RWPE2 (cell line): ENCODE data around the gene WDR35.

Experiments used
- ATAC-seq: fragments of 200-7000 bp; cut with Tn5 transposase; 3 replicates; pipeline ENCODE4 v1.9.1; 2021; ENCODE audit warnings: low read depth
- DNase-seq: peaks from one replicate; pipeline ENCODE4 v3.0.0-alpha.2; 2020; ENCODE audit warnings: low spot score
- H3K27ac ChIP-seq: fragments of 450-650 bp; 2 replicates; pipeline ENCODE4 v1.5.1; 2017; ENCODE audit warnings: mild to moderate bottlenecking; ENCODE audit not compliant: poor library complexity, severe bottlenecking
- H3K27me3 ChIP-seq: fragments of 250-450 bp; sonication (Bioruptor Pico); 2 replicates; pipeline ENCODE4 v1.5.1; 2021; ENCODE audit warnings: mild to moderate bottlenecking, moderate library complexity; ENCODE audit not compliant: insufficient read depth, poor library complexity, severe bottlenecking
- H3K36me3 ChIP-seq: fragments of 250-450 bp; sonication (Bioruptor Pico); 2 replicates; pipeline ENCODE4 v1.5.1; 2020; ENCODE audit warnings: low read depth, mild to moderate bottlenecking, moderate library complexity
- H3K4me1 ChIP-seq: fragments of 250-450 bp; sonication (Bioruptor Pico); 2 replicates; pipeline ENCODE4 v1.5.1; 2021; ENCODE audit warnings: mild to moderate bottlenecking, moderate library complexity; ENCODE audit not compliant: insufficient read depth, poor library complexity, severe bottlenecking
- H3K4me3 ChIP-seq: fragments of 250-450 bp; sonication (Bioruptor Pico); 2 replicates; pipeline ENCODE4 v1.5.1; 2021; ENCODE audit warnings: mild to moderate bottlenecking, moderate library complexity; ENCODE audit not compliant: severe bottlenecking
- H3K9me3 ChIP-seq: fragments of 250-450 bp; sonication (Bioruptor Pico); 2 replicates; pipeline ENCODE4 v1.5.1; 2021; ENCODE audit warnings: mild to moderate bottlenecking, moderate library complexity; ENCODE audit not compliant: severe bottlenecking
- TF ChIP-seq, protein P1 (sequence below): fragments of 450-650 bp; IDR thresholded peaks from one replicate; pipeline ENCODE4 v1.5.1; 2017; ENCODE audit warnings: mild to moderate bottlenecking, moderate library complexity; ENCODE audit not compliant: poor library complexity, severe bottlenecking

WDR35 gene

DNA sequence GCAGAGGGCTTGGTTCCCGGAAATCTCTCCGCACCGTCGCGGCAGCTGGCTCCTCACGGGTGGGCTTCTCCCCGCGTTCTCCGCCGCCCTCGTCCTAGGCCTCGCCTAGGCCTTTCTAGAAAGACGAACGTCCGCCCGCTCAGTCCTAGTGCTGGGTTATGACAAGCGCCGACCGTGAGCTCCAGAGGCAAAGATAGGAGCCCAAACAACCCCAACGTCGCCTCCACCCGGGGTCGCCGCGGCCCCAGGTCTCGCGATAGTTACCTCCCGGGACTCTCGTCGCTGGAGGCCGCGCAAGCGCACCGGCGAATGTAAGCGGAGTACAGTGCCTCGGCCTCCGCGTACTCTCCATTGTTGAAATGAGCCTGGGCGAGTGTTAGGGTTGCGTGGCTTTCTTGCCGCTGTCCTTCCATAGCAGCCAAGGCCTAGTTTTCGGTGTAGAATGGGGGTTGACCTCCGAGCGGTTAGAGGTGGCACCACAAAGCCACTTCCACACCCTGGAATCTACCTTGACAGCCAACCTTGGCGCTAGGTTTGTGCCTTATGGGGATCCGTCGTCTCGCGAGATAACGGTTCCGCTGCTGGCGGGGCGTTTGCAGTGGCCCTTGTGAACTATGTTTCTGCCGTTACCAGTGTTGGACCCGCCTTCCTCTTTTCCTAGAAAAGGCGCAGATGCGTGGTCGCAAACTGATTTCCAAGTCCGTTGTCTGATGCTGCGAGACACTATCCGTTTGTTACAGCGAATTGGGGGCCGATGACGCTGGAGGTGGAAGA, 88.3 kb downstream of the WDR35 start, which contains the start of gene TTC32:
Gene TTC32 (minus strand): TSS at position 542 of the 774 bp plus-strand sequence. CDS start 129 bp downstream, at position 413.
- ATAC-seq, result peak; percentile 85
- peaks cover 8% of the 10 kb centered on the region for H3K36me3 ChIP-seq
- H3K27ac ChIP-seq, result peak within 1 kb of the TSS; percentile 77
- no peaks in the 10 kb centered on the region for H3K27me3 ChIP-seq
- H3K4me3 ChIP-seq, result peak within 1 kb of the TSS; percentile 52
- peak; percentile 89 for DNase-seq
- no peaks in the 10 kb centered on the region for H3K9me3 ChIP-seq
- peaks cover 30% of the 10 kb centered on the region for H3K4me1 ChIP-seq
- TF ChIP-seq, protein P1, sequence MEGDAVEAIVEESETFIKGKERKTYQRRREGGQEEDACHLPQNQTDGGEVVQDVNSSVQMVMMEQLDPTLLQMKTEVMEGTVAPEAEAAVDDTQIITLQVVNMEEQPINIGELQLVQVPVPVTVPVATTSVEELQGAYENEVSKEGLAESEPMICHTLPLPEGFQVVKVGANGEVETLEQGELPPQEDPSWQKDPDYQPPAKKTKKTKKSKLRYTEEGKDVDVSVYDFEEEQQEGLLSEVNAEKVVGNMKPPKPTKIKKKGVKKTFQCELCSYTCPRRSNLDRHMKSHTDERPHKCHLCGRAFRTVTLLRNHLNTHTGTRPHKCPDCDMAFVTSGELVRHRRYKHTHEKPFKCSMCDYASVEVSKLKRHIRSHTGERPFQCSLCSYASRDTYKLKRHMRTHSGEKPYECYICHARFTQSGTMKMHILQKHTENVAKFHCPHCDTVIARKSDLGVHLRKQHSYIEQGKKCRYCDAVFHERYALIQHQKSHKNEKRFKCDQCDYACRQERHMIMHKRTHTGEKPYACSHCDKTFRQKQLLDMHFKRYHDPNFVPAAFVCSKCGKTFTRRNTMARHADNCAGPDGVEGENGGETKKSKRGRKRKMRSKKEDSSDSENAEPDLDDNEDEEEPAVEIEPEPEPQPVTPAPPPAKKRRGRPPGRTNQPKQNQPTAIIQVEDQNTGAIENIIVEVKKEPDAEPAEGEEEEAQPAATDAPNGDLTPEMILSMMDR, result no peak

GRCh38 chr2:19900931-19901441, 88.9 kb downstream of the WDR35 start:
- no peaks in the 10 kb centered on the region for H3K9me3 ChIP-seq

DNA sequence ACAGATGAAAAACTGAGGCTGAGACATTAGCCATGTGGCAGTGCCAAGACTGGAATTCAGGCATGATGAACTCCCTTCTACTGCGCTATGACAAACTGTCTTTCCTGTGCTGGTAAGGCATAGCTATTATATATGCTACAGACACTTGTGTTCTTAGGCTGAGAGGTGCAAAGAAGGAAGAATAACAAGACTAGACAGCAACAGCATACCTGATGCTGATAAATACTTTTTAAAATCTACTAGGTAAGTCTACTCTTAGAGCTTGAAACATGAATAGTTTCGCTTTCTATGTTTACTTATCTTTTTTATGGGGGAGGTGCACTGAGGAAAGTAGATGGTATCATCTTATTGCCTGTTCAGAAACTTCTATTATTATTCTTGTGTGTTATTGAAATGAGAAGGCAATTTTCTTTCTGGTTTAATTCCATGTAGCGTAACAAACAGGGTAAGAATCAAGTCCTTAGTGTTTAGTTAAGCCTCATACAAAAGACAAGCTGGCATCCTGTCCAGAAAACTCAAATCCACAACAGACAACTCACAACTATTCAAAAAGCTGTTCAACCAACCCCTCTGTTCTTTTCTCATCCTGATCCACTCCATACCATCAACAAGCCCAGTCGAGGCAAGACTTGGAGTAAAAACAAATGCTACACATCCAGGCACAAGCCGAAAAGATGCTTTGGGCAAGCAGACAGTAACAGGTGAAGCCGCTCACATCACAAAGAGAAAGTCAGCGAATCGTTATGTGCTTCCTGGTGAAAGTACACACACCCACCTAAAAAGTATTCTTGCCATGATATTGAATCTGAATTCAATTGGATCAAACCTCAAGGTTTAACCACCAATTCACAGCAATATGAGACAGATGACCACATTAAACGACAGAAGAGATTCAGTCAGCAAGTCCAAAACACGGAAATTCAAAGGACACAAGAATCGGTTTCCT, 89.6 kb downstream of the WDR35 start:
- Histone ChIP-seq H3K9me3 (no peaks in the 10 kb centered on the region), H3K27me3 (no peaks in the 10 kb centered on the region), H3K4me1 (peaks cover 39% of the 10 kb centered on the region), H3K27ac (peak overlapping the region; percentile 77), H3K36me3 (peaks cover 19% of the 10 kb centered on the region), H3K4me3 (peak overlapping the region; percentile 52)
- DNase-seq (no peak), ATAC-seq (peak; percentile 7; the same call in 1 of the 3 replicates)
- TF ChIP-seq, protein P1, result no peak

More at GRCh38 chr2:19900931-19901441, 88.9 kb downstream of the WDR35 start:
- peak overlapping the region; percentile 52 for H3K4me3 ChIP-seq
- ATAC-seq (peak; percentile 3; the same call in 2 of the 3 replicates), DNase-seq (no peak)
- no peaks in the 10 kb centered on the region for H3K27me3 ChIP-seq
- H3K36me3 ChIP-seq, result peaks cover 15% of the 10 kb centered on the region
- TF ChIP-seq, protein P1, result no peak
- peak overlapping the region; percentile 77 for H3K27ac ChIP-seq
- peaks cover 32% of the 10 kb centered on the region for H3K4me1 ChIP-seq

DNA sequence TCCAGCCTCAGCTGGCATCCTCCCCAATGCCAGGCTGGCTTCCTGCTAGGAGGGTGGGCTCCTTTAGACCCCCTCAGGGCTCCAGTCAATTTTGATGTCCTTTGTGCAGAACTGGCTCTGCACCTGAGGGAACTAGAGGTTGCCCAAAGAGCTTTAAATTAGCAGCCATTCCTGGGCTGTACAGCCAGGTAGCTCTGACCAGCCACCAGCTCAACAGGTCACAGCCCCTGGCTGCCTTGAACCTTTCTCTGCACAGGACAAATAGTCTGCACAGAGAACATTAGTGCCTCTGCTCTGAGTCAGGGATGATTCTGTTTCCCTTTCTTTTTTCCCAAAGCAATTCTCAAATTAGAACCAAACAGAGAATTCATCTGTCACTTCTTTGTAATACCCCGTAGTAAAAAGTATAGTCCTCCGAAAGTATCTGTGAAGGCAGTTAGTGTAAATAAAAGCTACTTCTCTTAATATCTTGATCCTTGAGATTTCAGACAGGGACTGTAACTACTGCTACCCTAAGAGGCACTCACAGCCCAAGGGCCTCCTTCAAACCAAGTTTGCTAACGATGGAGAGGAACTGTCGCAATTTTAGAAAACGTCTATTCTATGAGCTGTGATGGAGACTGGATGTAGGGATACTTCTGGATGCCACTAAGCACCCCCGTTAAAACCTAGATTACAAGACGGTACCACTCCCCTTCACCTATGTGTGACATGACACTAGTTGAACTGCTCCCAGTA, 91.1 kb downstream of the WDR35 start:
- H3K4me3 ChIP-seq, result no peak overlapping the region
- no peak for DNase-seq
- TF ChIP-seq, protein P1, result no peak
- peaks cover 25% of the 10 kb centered on the region for H3K36me3 ChIP-seq
- H3K27ac ChIP-seq, result no peak overlapping the region
- peaks cover 40% of the 10 kb centered on the region for H3K4me1 ChIP-seq
- no peaks in the 10 kb centered on the region for H3K27me3 ChIP-seq
- no peak for ATAC-seq
- no peaks in the 10 kb centered on the region for H3K9me3 ChIP-seq
